Skin epidermis (tissue), 12 donors: ENCODE measurements around the gene PLN.

Experiments used
- H3K27ac ChIP-seq, 21 experiments: fragments of 200-600 bp; sonication (generic) in 11 of 21; one replicate each; pipeline ENCODE4 v1.5.0; 2020; ENCODE audit warnings: mild to moderate bottlenecking in 3 of 21, inconsistent platforms in 2 of 21, moderate library complexity in 2 of 21
- H3K4me3 ChIP-seq, 7 experiments: fragments of 200-600 bp; sonication (generic) in 2 of 7; one replicate each; pipeline ENCODE4 v1.5.0; 2020; ENCODE audit warnings: inconsistent platforms in 2 of 7, mild to moderate bottlenecking in 2 of 7, moderate library complexity in 1 of 7

PLN gene

GRCh38 chr6:118535176-118535844 is 12.8 kb upstream of the PLN start:
- Histone ChIP-seq H3K27ac (no peak overlapping the region), H3K4me3 (no peak overlapping the region)

DNA sequence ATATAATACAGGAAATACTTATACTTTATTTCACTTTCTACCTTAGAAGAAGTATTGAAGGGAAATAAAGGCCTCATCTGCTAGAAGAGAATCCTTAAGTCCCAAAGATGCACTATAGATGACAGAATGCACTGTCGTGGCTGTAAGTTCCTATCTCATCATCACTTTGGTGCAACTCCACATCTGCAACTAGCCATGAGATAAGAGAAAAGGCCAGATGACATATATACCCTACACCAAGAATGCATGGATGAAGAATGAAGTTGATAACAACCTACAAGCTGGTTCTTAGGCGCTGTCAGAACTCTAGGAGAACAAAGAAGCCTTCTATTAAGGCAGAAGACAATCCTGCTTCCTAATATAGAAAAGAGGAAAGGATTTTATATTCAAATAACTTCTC is 11.6 kb upstream of the PLN start:
- no peak overlapping the region for H3K27ac ChIP-seq

DNA sequence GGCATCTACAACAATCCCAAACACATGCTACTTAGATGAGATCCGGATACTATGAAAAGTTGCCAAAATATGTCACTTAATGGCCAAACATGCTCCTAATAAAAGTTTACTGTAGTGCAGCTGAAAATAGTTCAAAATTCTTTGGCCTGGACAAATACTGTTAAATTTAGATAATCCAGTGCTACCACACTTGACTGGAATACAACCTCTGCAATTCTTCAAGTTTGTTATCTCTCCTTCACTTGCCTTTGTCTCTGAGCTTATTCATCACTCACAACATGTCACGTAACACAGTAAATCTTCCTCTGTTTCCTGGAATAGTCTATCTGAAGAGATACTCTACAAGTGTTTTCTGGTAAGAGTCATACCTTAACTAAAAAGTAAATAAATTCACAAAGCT is 10.5 kb upstream of the PLN start:
- Histone ChIP-seq H3K27ac (no peak overlapping the region), H3K4me3 (no peak overlapping the region)

More for the DNA sequence above, 11.6 kb upstream of the PLN start:
- no peak overlapping the region for H3K4me3 ChIP-seq

DNA sequence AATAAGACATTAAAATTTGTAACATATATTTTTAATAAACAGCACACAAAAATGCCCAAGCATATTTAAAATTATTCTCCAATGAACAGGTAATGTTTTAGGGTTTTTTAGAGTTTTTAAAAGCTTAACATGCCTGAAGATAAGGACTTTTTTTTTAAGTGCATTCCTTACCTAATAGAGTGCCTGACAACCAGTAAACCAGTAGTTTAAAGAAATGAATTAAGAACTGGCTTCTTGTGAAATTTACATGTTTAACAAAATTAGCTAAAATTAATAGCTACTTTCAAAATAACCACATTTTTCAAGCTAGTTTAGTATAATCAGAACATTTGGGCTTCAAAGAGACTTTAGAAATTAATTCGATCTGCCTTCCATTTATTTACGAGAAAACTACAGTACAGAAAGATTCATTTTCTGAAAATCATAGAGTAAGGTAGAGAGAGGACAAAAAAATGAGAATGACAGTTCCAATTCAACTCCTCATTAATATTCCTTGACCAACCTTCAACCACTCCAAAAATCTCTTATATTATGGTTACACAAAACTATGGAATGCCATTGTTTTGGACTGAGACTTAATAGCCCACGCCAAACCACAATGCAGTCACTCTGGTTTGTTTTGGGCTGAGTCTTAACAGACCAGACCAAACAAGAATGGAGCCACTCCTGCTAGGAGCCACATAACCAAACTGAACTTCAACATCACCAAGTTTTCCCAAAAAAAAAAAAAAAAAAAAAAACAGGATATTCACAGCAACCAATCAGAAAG is 5.7 kb upstream of the PLN start:
- Histone ChIP-seq H3K27ac (no peak overlapping the region), H3K4me3 (no peak overlapping the region)

DNA sequence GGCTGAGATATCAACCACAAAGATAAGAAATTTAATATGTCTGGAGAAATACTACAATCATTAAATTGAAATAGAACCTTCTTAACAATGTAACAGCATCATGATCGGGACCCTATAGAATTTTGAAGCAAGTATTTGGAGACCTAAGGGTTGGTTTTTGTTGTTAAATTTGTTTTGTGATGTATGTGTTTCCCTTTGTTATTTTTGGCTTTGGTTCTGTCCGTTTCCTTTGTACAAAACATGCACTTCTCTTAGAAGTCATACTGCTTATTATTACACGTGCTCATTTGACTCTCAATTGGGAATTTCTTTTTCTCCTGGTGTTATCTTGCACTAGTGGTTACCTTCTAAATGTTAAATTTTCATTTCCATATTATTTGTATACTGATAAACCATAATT is 4.0 kb upstream of the PLN start:
- H3K27ac ChIP-seq = no peak overlapping the region
- no peak overlapping the region for H3K4me3 ChIP-seq

GRCh38 chr6:118546164-118546879 is 1.8 kb upstream of the PLN start:
- Histone ChIP-seq H3K4me3 (no peak overlapping the region), H3K27ac (no peak overlapping the region)

GRCh38 chr6:118546880-118547218 is 1.2 kb upstream of the PLN start:
- Histone ChIP-seq H3K27ac (no peak overlapping the region), H3K4me3 (no peak overlapping the region)

DNA sequence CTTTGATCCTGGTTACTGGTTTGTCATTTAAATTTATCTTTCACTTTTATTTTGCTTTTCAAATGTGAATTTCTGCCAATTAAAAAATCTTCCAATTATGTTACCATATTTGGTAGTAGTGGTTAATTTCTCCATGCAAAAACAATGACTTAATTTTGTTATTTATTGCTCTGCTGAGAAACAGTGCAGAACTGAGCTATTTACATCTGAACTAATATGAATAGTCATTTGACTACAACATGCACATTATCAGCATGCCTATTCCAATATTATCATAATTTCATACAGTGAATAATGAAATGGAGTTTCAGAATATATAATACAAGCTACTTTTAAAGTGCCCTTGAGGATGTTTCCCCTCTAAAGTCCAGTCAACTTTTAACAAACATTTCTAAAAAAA is 517 bp downstream of the PLN start:
- Histone ChIP-seq H3K4me3 (no peak overlapping the region), H3K27ac (no peak overlapping the region)

- Histone ChIP-seq H3K27ac (peak overlapping the region in 1 of 21 experiments; percentile 13), H3K4me3 (no peak overlapping the region)
Observed at GRCh38 chr6:118551063-118552053, 3.3 kb downstream of the PLN start.

DNA sequence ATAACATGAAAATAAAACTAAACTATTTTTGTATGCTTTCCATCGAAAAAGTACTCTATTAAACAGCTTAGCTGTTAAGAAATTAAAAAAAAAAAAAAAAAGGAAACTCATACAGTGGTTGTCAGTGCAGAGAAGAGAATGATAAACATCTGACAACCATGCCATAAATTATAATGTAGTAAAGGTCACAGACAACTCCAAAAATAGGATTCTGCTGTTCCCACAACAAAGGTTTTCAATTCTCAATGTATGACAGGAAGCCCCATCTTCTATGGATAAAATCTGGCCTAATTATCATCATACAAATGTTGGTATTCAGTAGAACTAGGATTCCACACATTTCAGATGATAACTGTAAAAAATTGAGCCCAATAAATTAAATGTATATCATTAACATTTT is 5.0 kb downstream of the PLN start:
- Histone ChIP-seq H3K4me3 (no peak overlapping the region), H3K27ac (no peak overlapping the region)

GRCh38 chr6:118554698-118555097 is 6.6 kb downstream of the PLN start:
- no peak overlapping the region for H3K27ac ChIP-seq

GRCh38 chr6:118558464-118559217 is 10.5 kb downstream of the PLN start:
- no peak overlapping the region for H3K4me3 ChIP-seq
- H3K27ac ChIP-seq = peak overlapping the region in 9 of 21 experiments; percentile 26 to 78 (median 54)

More at GRCh38 chr6:118554698-118555097, 6.6 kb downstream of the PLN start:
- no peak overlapping the region for H3K4me3 ChIP-seq

- peak overlapping the region in 4 of 21 experiments; percentile 12 to 78 (median 64) for H3K27ac ChIP-seq
- H3K4me3 ChIP-seq = no peak overlapping the region
Observed at GRCh38 chr6:118559659-118560058, 11.6 kb downstream of the PLN start.

DNA sequence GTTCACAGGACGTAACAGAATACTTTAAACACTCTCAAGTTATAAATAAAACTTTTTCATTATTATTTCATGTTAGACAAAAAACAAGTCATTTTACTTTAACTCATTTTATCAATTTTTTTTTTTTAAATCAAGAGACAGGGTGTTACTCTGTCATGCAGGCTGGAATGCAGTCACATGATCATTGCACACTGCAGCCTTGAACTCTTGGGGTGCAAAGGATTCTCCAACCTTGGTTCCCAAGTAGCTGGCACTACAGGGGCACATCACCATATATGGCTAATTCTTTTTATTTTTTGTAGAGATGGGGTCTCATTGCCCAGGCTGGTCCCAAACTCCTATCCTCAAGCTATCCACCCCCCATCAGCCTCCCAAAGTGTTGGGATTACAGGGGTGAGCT is 14.2 kb downstream of the PLN start:
- H3K27ac ChIP-seq = no peak overlapping the region
- no peak overlapping the region for H3K4me3 ChIP-seq

GRCh38 chr6:118562959-118563358 is 14.9 kb downstream of the PLN start:
- no peak overlapping the region for H3K27ac ChIP-seq
- H3K4me3 ChIP-seq = no peak overlapping the region

- Histone ChIP-seq H3K27ac (no peak overlapping the region), H3K4me3 (no peak overlapping the region)
Observed at GRCh38 chr6:118565311-118565960, 17.3 kb downstream of the PLN start.

DNA sequence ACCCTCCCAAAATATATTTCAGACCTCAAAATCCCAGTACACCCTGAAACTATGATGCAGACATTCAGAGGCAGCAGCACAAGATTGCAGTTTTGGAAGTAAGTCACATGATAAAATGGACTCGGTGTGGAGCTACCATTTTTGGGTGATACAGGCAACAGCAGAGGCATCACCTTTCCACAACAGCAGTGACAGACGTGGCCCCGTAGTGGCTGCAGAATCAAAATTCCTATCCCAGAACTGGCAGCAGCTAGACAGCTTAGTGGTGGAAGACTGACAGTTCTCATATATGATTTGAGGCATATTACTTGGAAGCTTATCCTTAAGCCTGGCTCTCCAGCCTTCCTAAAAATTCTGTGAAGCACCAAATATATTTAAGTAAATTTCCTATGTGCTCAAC is 19.9 kb downstream of the PLN start:
- Histone ChIP-seq H3K27ac (no peak overlapping the region), H3K4me3 (no peak overlapping the region)

GRCh38 chr6:118569498-118569897 is 21.4 kb downstream of the PLN start:
- Histone ChIP-seq H3K27ac (no peak overlapping the region), H3K4me3 (no peak overlapping the region)

DNA sequence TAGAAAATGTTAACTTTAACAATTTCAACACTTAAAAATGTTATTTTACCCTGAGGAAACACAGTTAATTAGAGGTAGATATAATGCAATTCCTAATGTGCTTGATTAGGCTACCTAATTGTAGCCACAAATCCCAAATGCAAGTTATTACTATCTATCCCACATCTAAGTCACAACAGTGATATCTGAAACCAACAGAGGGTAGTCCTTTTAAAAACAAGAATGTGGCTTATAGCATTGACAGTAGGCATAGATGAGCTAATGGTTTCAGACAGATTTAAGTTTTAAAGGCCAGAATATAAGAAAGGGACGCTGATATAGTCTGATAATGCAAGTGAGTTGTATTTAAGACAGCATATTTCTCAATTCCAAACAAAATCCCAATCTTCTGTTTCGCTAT is 23.0 kb downstream of the PLN start:
- Histone ChIP-seq H3K4me3 (no peak overlapping the region), H3K27ac (no peak overlapping the region)
